ENCODE results near the gene TSPYL1. TPM values are rescaled to one million over a fixed set of nuclear protein-coding genes. Genes with fewer than 3 reads are reported as not detected.

The TSPYL1 gene
- total and polyA plus RNA-seq, 8 donors: 61.9 to 100 (median 81.5) TPM

DNA sequence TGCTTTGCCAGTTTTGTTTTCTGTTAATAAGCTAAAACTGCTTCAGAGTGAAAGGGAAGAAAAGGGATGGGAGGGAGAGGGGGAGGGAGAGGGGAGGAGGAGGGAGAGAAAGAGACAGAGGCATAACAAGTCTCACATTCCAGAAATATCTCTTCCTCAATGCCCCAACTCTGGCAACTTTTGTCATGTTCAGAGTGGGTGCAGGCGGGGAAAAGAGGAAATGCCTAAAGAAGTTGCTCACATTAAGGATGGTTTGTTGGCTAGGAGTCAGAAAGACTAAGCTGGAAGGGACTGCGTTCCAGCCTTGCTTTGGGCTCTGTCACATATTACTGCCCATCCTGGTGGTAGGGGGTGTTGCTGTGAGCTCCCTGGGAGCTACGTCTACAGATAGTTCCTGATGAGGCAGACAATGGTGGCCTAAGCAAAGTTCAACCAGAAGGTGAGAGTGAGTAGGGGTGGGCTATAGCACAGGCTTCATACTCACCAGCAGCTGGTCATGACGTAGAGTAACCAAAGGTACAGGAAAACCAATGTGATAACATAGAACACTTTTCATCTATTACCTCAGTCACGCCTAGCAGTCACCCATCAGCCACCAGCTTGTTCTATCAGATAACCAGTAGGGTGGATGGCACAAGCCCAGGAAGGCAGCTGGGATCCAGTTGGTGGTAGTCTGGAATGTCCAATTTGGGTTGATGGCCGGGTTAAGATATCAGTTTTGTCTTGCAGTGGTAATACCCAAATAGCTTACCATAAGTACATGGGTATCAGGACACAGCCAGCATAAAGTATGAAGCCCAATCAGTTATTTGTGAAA, 28.0 kb downstream of the TSPYL1 start:
- DNase-seq (no peak), ATAC-seq (no peak)
- H3K36me3 ChIP-seq: no peaks in the 10 kb centered on the region
- intact Hi-C loops (cut with DNase I): no loop called here
- H3K9me3 ChIP-seq: no peaks in the 10 kb centered on the region
- TF ChIP-seq CTCF (IDR thresholded peaks at IDR 0.05): no peak
- no peaks in the 10 kb centered on the region for H3K27me3 ChIP-seq
- no peak overlapping the region for H3K27ac ChIP-seq
- no peak overlapping the region for H3K4me3 ChIP-seq
- peaks cover 33 to 53% of the 10 kb centered on the region in 2 donors for H3K4me1 ChIP-seq

DNA sequence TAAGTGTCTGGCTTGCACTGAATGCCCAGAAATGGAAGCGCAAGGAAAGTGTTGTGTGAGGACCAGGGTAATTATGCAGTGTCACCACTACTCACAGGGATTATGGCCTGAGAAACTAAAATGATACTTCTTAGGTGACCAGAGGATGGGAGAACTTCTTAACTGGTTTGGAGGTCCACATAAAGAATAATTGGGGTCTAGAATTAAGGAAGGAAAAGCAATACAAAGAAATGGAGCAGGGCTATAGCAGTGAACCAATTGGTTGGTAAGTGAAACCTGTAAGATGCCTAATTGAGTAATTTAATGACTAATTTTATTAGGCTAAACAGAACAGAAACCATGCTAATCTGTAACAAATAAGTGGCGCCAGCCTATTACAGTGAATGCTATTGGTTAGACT, 31.2 kb downstream of the TSPYL1 start:
- ATAC-seq: no peak

DNA sequence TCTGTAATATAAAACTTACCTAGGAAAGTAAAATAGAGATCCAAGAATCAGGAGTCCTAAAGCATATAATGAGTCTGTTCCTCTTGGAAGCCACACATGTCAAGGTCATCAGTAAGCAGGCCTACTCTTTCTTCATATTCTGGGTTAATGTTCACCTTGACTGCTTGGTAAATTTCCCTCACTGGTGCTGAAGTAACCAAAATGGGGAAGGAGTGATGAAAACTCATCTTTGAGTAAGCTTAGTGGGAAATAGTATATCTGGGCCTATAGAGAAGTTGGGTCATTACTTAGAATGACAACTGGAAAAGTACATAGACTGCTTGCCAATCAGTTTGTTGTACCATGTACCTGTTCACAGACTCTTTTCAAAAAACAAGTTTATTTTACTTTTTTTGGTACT, 32.4 kb downstream of the TSPYL1 start:
- intact Hi-C loops (cut with DNase I): no loop called here
- no peak for TF ChIP-seq CTCF (IDR thresholded peaks at IDR 0.05)
- Histone ChIP-seq H3K4me3 (no peak overlapping the region), H3K27me3 (no peaks in the 10 kb centered on the region), H3K36me3 (no peaks in the 10 kb centered on the region), H3K9me3 (no peaks in the 10 kb centered on the region), H3K27ac (peak overlapping the region in 1 of 2 donors; percentile 35), H3K4me1 (peaks cover 16 to 30% of the 10 kb centered on the region in 2 donors)
- DNase-seq (no peak), ATAC-seq (no peak)

More for the DNA sequence above, 31.2 kb downstream of the TSPYL1 start:
- no peak for DNase-seq
- Histone ChIP-seq H3K4me1 (peaks cover 25 to 42% of the 10 kb centered on the region in 2 donors), H3K27ac (no peak overlapping the region), H3K27me3 (no peaks in the 10 kb centered on the region), H3K4me3 (no peak overlapping the region), H3K36me3 (no peaks in the 10 kb centered on the region), H3K9me3 (no peaks in the 10 kb centered on the region)
- intact Hi-C loops (cut with DNase I): no loop called here
- TF ChIP-seq CTCF (IDR thresholded peaks at IDR 0.05): no peak

DNA sequence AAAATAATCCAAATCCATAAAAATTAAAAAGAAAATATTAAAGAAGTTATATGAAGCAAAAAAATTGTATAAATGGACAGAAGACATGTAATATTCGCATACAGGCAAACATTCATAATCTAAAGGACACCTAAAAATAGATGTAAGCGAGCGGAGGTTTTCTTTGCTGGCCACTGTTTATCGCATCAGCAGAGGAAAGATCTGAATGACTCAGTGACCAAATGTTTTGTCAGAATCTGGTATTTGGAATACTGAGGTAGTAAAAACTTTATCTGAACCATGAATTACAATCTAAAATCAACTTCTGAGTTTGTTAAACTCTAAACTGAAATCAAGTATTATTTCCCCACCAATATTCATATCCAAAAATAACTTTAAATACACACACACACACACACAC, 33.6 kb downstream of the TSPYL1 start:
- no peak for DNase-seq
- Histone ChIP-seq H3K36me3 (no peaks in the 10 kb centered on the region), H3K9me3 (no peaks in the 10 kb centered on the region), H3K27me3 (no peaks in the 10 kb centered on the region), H3K4me1 (peaks cover 9 to 18% of the 10 kb centered on the region in 2 donors), H3K27ac (no peak overlapping the region), H3K4me3 (no peak overlapping the region)
- TF ChIP-seq CTCF (IDR thresholded peaks at IDR 0.05): no peak
- ATAC-seq: no peak
- intact Hi-C loops (cut with DNase I): no loop called here

DNA sequence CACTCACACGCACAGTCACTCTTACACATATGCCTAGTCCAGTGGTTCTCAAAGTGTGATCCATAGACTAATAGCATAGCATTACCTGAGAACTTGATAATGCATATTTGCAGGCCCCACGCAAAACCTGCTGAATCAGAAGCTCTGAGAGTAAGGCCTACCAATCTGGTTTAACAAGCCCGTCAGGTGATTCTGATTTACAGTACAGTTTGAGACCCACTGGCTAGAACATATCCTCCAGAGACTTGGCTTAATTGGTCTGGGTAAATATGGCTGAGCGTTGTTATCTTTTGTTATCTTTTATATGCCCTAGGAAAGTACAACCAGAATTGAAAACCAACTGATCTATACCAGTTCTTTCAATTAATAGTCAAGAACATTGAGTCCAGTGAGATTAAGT, 35.4 kb downstream of the TSPYL1 start:
- intact Hi-C loops (cut with DNase I): no loop called here
- H3K27me3 ChIP-seq: no peaks in the 10 kb centered on the region
- no peak for TF ChIP-seq CTCF (IDR thresholded peaks at IDR 0.05)
- H3K27ac ChIP-seq: no peak overlapping the region
- H3K4me3 ChIP-seq: no peak overlapping the region
- H3K36me3 ChIP-seq: peaks cover 0 to 5% of the 10 kb centered on the region in 2 donors
- ATAC-seq: no peak
- H3K9me3 ChIP-seq: no peaks in the 10 kb centered on the region
- no peak for DNase-seq
- H3K4me1 ChIP-seq: peaks cover 0 to 5% of the 10 kb centered on the region in 2 donors
